ENCODE results near the gene PRR36. TPM values are rescaled to one million over a fixed set of nuclear protein-coding genes. Genes with fewer than 3 reads are reported as not detected.

Gene PRR36
- total RNA-seq, 1 donor from 2014 or later, result not detected

GRCh38 chr19:7917267-7918061 lies 43.3 kb upstream of the PRR36 start:
- peaks cover 0 to 22% of the 10 kb centered on the region in 2 donors for H3K36me3 ChIP-seq
- DNase-seq (ENCODE audit: extremely low spot score in 2 of 2), result no peak
- peaks cover 62% of the 10 kb centered on the region for H3K4me1 ChIP-seq
- H3K27me3 ChIP-seq, result no peaks in the 10 kb centered on the region
- no peaks in the 10 kb centered on the region for H3K9me3 ChIP-seq
- peak overlapping the region; percentile 41 to 48 for H3K4me3 ChIP-seq
- intact Hi-C loops (cut with DNase I), result loop anchor here (10.0 kb wide), 1 partner anchor 87 kb away; the partner anchor contains the start of gene ELAVL1
- TF ChIP-seq POLR2AphosphoS5 (IDR thresholded peaks at IDR 0.05; ENCODE audit: insufficient read depth in 1 of 2, low read depth in 1 of 2) (no peak), CTCF (IDR thresholded peaks at IDR 0.05) (peak in 2 of 3 experiments; percentile 17 to 51), POLR2A (IDR thresholded peaks at IDR 0.05) (no peak)
- H3K27ac ChIP-seq, result peak overlapping the region; percentile 63

GRCh38 chr19:7916955-7917266 lies 42.7 kb upstream of the PRR36 start:
- DNase-seq (ENCODE audit: extremely low spot score in 2 of 2), result no peak
- intact Hi-C loops (cut with DNase I), result loop anchor here (10.0 kb wide), 1 partner anchor 88 kb away; the partner anchor contains the start of gene ELAVL1
- H3K9me3 ChIP-seq, result no peaks in the 10 kb centered on the region
- peak overlapping the region; percentile 63 for H3K27ac ChIP-seq
- peaks cover 56% of the 10 kb centered on the region for H3K4me1 ChIP-seq
- H3K27me3 ChIP-seq, result no peaks in the 10 kb centered on the region
- TF ChIP-seq POLR2AphosphoS5 (IDR thresholded peaks at IDR 0.05; ENCODE audit: insufficient read depth in 1 of 2, low read depth in 1 of 2) (no peak), POLR2A (IDR thresholded peaks at IDR 0.05) (no peak), CTCF (IDR thresholded peaks at IDR 0.05) (no peak)
- H3K4me3 ChIP-seq, result peak overlapping the region; percentile 41 to 48
- H3K36me3 ChIP-seq, result peaks cover 0 to 22% of the 10 kb centered on the region in 2 donors

GRCh38 chr19:7916103-7916954 lies 42.1 kb upstream of the PRR36 start:
- peak overlapping the region; percentile 41 to 48 for H3K4me3 ChIP-seq

GRCh38 chr19:7915250-7916102 lies 41.3 kb upstream of the PRR36 start:
- Histone ChIP-seq H3K27ac (peak overlapping the region; percentile 63), H3K27me3 (no peaks in the 10 kb centered on the region), H3K36me3 (peaks cover 0 to 32% of the 10 kb centered on the region in 2 donors), H3K4me3 (peak overlapping the region; percentile 41 to 48), H3K4me1 (peaks cover 46% of the 10 kb centered on the region), H3K9me3 (no peaks in the 10 kb centered on the region)
- no peak for DNase-seq (ENCODE audit: extremely low spot score in 2 of 2)
- TF ChIP-seq POLR2A (IDR thresholded peaks at IDR 0.05), result no peak
- TF ChIP-seq CTCF (IDR thresholded peaks at IDR 0.05), result no peak
- TF ChIP-seq POLR2AphosphoS5 (IDR thresholded peaks at IDR 0.05; ENCODE audit: insufficient read depth in 1 of 2, low read depth in 1 of 2), result no peak
- intact Hi-C loops (cut with DNase I), result loop anchor here (10.0 kb wide), 1 partner anchor 89 kb away; the partner anchor contains the start of gene ELAVL1

More at GRCh38 chr19:7916103-7916954, 42.1 kb upstream of the PRR36 start:
- no peaks in the 10 kb centered on the region for H3K27me3 ChIP-seq
- no peaks in the 10 kb centered on the region for H3K9me3 ChIP-seq
- peak overlapping the region; percentile 63 for H3K27ac ChIP-seq
- TF ChIP-seq POLR2A (IDR thresholded peaks at IDR 0.05) (no peak), POLR2AphosphoS5 (IDR thresholded peaks at IDR 0.05; ENCODE audit: insufficient read depth in 1 of 2, low read depth in 1 of 2) (no peak), CTCF (IDR thresholded peaks at IDR 0.05) (no peak)
- H3K36me3 ChIP-seq, result peaks cover 0 to 23% of the 10 kb centered on the region in 2 donors
- intact Hi-C loops (cut with DNase I), result loop anchor here (10.0 kb wide), 1 partner anchor 88 kb away; the partner anchor contains the start of gene ELAVL1
- DNase-seq (ENCODE audit: extremely low spot score in 2 of 2), result no peak
- peaks cover 50% of the 10 kb centered on the region for H3K4me1 ChIP-seq

All from vagina (tissue), 2 donors.